Gastrocnemius medialis (tissue), 4 donors: ENCODE measurements around the gene TPK1. TPM values are rescaled to one million over a fixed set of nuclear protein-coding genes. Genes with fewer than 3 reads are reported as not detected.

ENCODE experiments used
- ATAC-seq, 2 donors: fragments of 150-250 bp; one replicate each; pipeline ENCODE4 v1.9.1; 2016
- DNase-seq, 2 donors: peaks; one replicate each; pipeline ENCODE4 v3.0.0-alpha.2; 2019
- H3K27ac ChIP-seq, 4 donors: fragments of 200-600 bp; sonication (generic); 1 replicate in 1 of 4; 2 replicates in 3 of 4; pipeline ENCODE4 v1.5.1; 2016 to 2018; ENCODE audit warnings: mild to moderate bottlenecking in 2 of 4, moderate library complexity in 1 of 4
- H3K27me3 ChIP-seq, 3 donors: fragments of 200-600 bp; sonication (generic) in 2 of 3; 1 replicate in 1 of 3; 2 replicates in 2 of 3; pipeline versions ENCODE4 v1.5.1 to v1.6.0; 2016 to 2019; ENCODE audit warnings: mild to moderate bottlenecking in 1 of 3, moderate library complexity in 1 of 3
- H3K36me3 ChIP-seq, 2 donors: fragments of 200-600 bp; sonication (generic) in 1 of 2; one replicate each; pipeline ENCODE4 v1.5.1; 2017 to 2018
- H3K4me1 ChIP-seq, 2 donors: fragments of 200-600 bp; sonication (generic) in 1 of 2; one replicate each; pipeline ENCODE4 v1.5.1; 2016 to 2017; ENCODE audit warnings: mild to moderate bottlenecking in 2 of 2
- H3K4me3 ChIP-seq, 4 donors: fragments of 200-600 bp; sonication (generic) in 3 of 4; 1 replicate in 1 of 4; 2 replicates in 3 of 4; pipeline ENCODE4 v1.5.1; 2016 to 2019; ENCODE audit warnings: mild to moderate bottlenecking in 2 of 4
- H3K9me3 ChIP-seq, 3 donors: fragments of 200-600 bp; sonication (generic) in 2 of 3; 1 replicate in 1 of 3; 2 replicates in 2 of 3; pipeline ENCODE4 v1.5.1; 2016 to 2019
- CTCF ChIP-seq, 5 experiments: fragments of 450-650 bp in 3 of 5; fragments of 200-600 bp in 2 of 5; sonication (generic) in 2 of 5; IDR thresholded peaks in 4 of 5; conservative IDR thresholded peaks in 1 of 5; 1 replicate in 4 of 5; 2 replicates in 1 of 5; pipeline ENCODE4 v1.5.1; 2016 to 2019; ENCODE audit warnings: antibody characterized with exemption in 5 of 5, mild to moderate bottlenecking in 3 of 5, moderate library complexity in 3 of 5
- POLR2A ChIP-seq, 2 donors: fragments of 450-650 bp; IDR thresholded peaks; one replicate each; pipeline ENCODE4 v1.6.1; 2017; ENCODE audit warnings: antibody characterized with exemption in 2 of 2, mild to moderate bottlenecking in 2 of 2, moderate library complexity in 2 of 2
- in situ Hi-C, 4 donors: fragments of 200-750 bp; cut with MboI; loops; one replicate each; pipeline versions ENCODE4 v1.15.0 to v1.8.0; 2017; ENCODE audit warnings: low sequenced_read_pairs in 4 of 4
- intact Hi-C: fragments of 100-400 bp; cut with DNase I; formaldehyde crosslinking; loops from one replicate; pipeline ENCODE4 v1.15.1; 2023; ENCODE audit warnings: low total_unique reads
- total RNA-seq, 4 donors: library from RNA; depleted of rRNA; stranded (reverse); fragments of >200 nt; gene quantifications; one replicate each; pipeline versions ENCODE4 v1.1.0 to v1.2.3, GENCODE V29; 2016

The TPK1 gene
- total RNA-seq, 4 donors from 2014 or later = 2.0 to 6.9 (median 2.7) TPM

- no peak overlapping the region for H3K27ac ChIP-seq
- in situ Hi-C loops = no loop called here
- H3K4me1 ChIP-seq = no peaks in the 10 kb centered on the region
- TF ChIP-seq POLR2A (IDR thresholded peaks at IDR 0.05) (no peak), CTCF (IDR thresholded peaks at IDR 0.05 in 4 of 5, conservative IDR thresholded peaks at IDR 0.05 in 1 of 5) (no peak)
- no peaks in the 10 kb centered on the region for H3K27me3 ChIP-seq
- ATAC-seq (no peak), DNase-seq (no peak)
- H3K4me3 ChIP-seq = no peak overlapping the region
- no peaks in the 10 kb centered on the region for H3K36me3 ChIP-seq
- H3K9me3 ChIP-seq = no peaks in the 10 kb centered on the region
- intact Hi-C loops = no loop called here
Measured at GRCh38 chr7:144725070-144725469, 110.8 kb downstream of the TPK1 start.

- H3K27ac ChIP-seq = no peak overlapping the region
- no peaks in the 10 kb centered on the region for H3K27me3 ChIP-seq
- ATAC-seq (no peak), DNase-seq (no peak)
- no peaks in the 10 kb centered on the region for H3K4me1 ChIP-seq
- H3K9me3 ChIP-seq = no peaks in the 10 kb centered on the region
- no peak for TF ChIP-seq POLR2A (IDR thresholded peaks at IDR 0.05)
- TF ChIP-seq CTCF (IDR thresholded peaks at IDR 0.05 in 4 of 5, conservative IDR thresholded peaks at IDR 0.05 in 1 of 5) = no peak
- intact Hi-C loops (no loop called here), in situ Hi-C loops (no loop called here)
- no peaks in the 10 kb centered on the region for H3K36me3 ChIP-seq
- H3K4me3 ChIP-seq = no peak overlapping the region
Measured at GRCh38 chr7:144723301-144723700, 112.6 kb downstream of the TPK1 start.

- intact Hi-C loops (no loop called here), in situ Hi-C loops (no loop called here)
- no peak for DNase-seq
- TF ChIP-seq CTCF (IDR thresholded peaks at IDR 0.05 in 4 of 5, conservative IDR thresholded peaks at IDR 0.05 in 1 of 5) = no peak
- TF ChIP-seq POLR2A (IDR thresholded peaks at IDR 0.05) = no peak
- Histone ChIP-seq H3K4me3 (no peak overlapping the region), H3K36me3 (no peaks in the 10 kb centered on the region), H3K27me3 (no peaks in the 10 kb centered on the region), H3K9me3 (no peaks in the 10 kb centered on the region), H3K4me1 (no peaks in the 10 kb centered on the region), H3K27ac (no peak overlapping the region)
- ATAC-seq = no peak
Measured at GRCh38 chr7:144720710-144721109, 115.1 kb downstream of the TPK1 start.

- DNase-seq (no peak), ATAC-seq (no peak)
- no peak overlapping the region for H3K4me3 ChIP-seq
- H3K36me3 ChIP-seq = no peaks in the 10 kb centered on the region
- TF ChIP-seq CTCF (IDR thresholded peaks at IDR 0.05 in 4 of 5, conservative IDR thresholded peaks at IDR 0.05 in 1 of 5) = no peak
- no peak for TF ChIP-seq POLR2A (IDR thresholded peaks at IDR 0.05)
- H3K4me1 ChIP-seq = no peaks in the 10 kb centered on the region
- intact Hi-C loops (no loop called here), in situ Hi-C loops (no loop called here)
- no peaks in the 10 kb centered on the region for H3K9me3 ChIP-seq
- H3K27me3 ChIP-seq = no peaks in the 10 kb centered on the region
- H3K27ac ChIP-seq = no peak overlapping the region
Measured at GRCh38 chr7:144720149-144720548, 115.7 kb downstream of the TPK1 start.

GRCh38 chr7:144717720-144718119 lies 118.1 kb downstream of the TPK1 start:
- no peak for ATAC-seq
- TF ChIP-seq POLR2A (IDR thresholded peaks at IDR 0.05) (no peak), CTCF (IDR thresholded peaks at IDR 0.05 in 4 of 5, conservative IDR thresholded peaks at IDR 0.05 in 1 of 5) (no peak)
- intact Hi-C loops = no loop called here
- Histone ChIP-seq H3K27ac (no peak overlapping the region), H3K27me3 (no peaks in the 10 kb centered on the region), H3K36me3 (no peaks in the 10 kb centered on the region), H3K4me1 (no peaks in the 10 kb centered on the region), H3K9me3 (no peaks in the 10 kb centered on the region), H3K4me3 (no peak overlapping the region)
- no peak for DNase-seq
- in situ Hi-C loops = no loop called here
